NCI-H446 treated with DMSO at 0.1 percent for 48 hours (cell line): ENCODE measurements around the gene UNC13C.

ENCODE experiments used
- DNase-seq: peaks from one replicate; lab custom pipeline; 2025; lab: John Stamatoyannopoulos, UW

Gene UNC13C

GRCh38 chr15:54481819-54482218 lies 503.6 kb downstream of the UNC13C start:
- no peak for DNase-seq

- no peak for DNase-seq
Observed at GRCh38 chr15:54482251-54482650, 504.0 kb downstream of the UNC13C start.

GRCh38 chr15:54500330-54500729 lies 522.1 kb downstream of the UNC13C start:
- DNase-seq: no peak

GRCh38 chr15:54502416-54503075 lies 524.3 kb downstream of the UNC13C start:
- DNase-seq: no peak

- DNase-seq: no peak
Observed at GRCh38 chr15:54504695-54505094, 526.5 kb downstream of the UNC13C start.

DNA sequence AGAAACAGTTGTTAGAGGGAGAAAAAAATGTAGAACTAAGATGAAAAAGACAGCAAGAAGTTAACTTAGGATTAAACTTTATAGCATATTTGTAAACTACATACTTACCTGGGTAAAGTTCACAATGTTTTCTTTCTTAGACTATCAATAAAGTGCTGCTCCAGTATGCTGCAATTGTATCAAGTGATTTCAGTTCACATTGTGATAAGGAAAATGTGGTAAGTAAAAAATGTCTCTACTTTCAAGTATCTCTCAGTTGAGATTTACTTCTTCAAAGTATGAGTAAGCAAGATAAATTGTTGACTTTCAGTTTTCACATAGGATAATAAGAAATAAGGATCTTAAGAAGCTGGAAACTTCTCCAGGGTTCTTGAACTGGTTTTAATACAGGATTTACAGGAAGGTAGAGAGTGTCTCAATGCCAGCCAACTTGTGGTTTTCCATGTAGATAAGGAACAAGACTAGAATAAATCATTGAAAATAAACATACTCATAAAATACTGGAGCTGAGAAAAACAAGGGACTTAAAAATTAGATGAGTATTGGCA lies 528.8 kb downstream of the UNC13C start:
- no peak for DNase-seq

DNA sequence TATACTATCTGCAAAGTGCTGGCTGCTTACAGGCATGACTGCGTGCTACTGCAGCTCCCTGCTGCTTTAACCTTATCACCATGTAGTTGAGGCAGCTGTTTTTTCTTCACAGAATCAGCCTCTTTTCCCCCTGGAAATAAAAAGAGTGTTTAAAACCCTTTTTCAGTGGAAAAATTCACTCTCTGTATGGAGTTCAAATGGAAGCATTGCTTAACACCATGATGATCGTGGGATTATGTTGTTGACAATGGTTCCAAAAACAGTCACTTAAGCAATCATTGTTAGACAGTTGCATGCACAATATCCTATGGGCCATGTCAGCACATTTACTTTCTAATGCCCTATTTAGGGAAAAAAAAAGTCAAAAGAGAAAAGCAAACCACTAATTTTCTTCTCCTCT lies 536.4 kb downstream of the UNC13C start:
- no peak for DNase-seq

DNA sequence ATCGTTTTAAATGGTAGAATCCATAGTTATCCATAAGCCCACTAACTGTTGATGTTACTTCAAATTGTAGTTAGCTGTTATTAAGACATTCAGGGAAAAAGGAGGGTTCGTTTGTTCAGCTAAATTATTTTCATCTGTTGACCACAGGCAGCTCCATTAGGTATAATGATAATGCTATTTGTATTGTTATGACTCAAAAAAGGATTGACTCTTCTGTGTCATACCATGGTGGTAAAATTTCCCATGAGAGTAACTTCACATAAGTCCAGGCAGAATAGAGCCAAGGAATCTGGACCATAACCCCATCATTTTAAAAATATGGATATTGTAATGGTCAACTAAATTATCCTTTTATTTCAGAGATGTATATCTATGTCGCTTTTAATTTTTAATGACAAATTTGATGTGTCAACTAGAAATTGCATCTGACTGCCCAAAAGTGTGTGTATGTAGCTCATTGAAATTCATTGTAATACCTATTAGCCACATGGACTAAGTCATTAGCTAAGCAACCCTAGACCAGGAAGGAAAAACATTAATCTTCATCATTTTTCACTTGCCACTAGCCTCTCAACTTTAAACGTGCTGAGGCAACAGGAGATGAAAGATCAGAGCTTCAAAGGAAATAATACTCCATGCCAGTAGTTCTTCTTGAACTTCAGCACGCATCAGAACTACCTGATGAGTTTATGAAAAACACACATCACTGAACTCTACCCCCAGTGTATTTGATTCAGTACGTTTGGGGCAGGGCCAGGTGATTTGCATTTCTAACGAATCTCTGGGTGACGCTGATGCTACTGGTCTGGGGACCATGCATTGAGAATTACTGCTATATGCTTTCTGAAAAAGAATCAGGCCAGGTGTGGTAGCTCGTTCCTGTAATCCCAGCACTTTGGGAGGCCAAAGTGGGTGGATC lies 537.7 kb downstream of the UNC13C start:
- no peak for DNase-seq

DNA sequence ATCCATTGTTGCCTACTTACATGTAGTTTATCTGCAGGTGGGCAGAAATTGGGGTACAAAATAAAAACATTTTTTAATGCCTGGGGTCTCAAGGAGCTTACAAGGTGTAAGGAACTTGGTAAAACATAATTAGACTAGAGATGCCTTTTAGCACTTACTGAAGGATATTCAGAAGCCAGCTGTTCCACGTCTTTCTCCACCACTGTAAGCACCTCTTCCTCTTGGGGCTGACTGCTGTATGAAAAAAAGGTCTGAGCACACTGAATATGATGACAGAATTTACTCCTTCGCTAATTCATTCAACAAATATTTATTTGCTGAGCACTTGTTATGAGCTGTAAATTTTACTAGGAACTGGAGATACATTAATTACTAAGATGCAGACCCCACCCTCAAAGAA lies 539.1 kb downstream of the UNC13C start:
- DNase-seq: no peak

- no peak for DNase-seq
Observed at GRCh38 chr15:54518156-54518882, 540.1 kb downstream of the UNC13C start.

DNA sequence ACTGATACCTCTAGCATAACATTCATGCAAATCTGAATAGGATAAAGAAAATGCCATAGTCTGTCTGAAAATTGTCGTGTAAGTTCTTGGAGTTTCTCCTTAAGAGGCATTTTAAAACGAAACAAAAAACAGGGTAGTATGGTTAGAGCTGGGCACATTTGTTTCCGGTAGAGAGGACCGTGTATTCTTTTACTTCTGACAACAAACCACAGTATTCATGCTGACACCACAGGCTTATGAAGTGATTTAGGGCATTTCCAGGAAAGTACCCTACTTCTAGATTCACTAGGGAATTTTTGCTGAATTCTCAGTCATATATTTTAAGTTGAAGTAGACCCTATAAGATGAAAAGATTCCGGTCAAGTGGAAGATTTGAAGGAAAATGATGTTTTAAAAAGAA lies 541.3 kb downstream of the UNC13C start:
- no peak for DNase-seq

DNA sequence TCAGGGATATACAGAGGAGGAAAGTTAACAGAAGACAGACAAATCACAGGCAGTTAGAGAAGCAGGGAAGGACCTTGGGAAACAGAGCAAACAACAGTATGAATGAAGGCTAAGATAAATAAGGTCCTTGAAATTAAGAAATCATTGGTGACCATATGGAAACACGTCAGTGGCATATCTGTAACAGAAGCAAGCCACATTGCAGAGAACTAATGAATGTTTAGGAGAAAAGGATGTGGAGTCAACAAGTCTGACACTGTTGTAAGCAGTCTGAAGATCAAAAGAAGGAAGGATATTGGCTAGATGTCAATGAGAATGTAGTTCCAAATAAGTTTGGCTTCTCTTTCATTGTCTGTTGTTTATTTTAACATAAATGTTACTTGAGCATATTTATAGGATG lies 542.4 kb downstream of the UNC13C start:
- no peak for DNase-seq

- no peak for DNase-seq
Observed at GRCh38 chr15:54521206-54521605, 543.0 kb downstream of the UNC13C start.

DNA sequence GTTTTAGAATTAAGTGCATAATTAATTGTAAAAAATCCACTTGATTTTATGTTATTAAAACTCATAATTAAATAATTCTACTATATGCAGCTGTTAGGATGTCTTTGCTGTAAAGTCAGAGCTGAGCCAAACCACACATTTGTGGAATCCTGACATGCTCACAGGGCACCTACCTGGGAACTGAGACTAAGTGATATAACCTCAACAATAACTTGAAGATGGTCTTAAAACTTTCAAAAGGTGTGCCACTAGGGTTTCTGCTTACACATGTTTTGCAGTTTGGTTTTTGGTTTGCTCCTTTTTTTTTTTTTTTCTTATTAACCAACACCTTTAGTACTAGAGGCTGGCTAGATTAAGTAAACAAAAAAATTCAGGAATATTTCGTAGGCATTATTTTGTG lies 549.8 kb downstream of the UNC13C start:
- DNase-seq: no peak

DNA sequence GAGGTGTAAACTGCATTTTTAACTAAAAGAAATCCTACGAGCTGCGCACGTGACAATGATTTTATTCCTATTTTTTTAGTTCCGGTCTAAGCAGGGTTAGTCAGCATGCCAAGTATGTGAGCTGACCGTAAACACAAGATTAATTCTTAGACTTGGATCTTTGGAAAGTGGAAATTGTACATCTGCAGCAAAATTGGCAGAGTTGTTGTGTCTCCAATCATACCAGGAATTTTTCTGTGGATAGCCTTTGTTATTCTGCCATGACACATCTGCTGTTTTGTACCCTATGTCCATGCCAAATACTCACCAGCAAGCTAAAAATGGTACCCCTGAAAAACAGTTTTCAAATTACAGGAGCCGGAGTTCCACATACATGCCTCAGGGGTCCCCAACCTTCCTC lies 562.5 kb downstream of the UNC13C start:
- no peak for DNase-seq

- DNase-seq: no peak
Observed at GRCh38 chr15:54547491-54547890, 569.2 kb downstream of the UNC13C start.

DNA sequence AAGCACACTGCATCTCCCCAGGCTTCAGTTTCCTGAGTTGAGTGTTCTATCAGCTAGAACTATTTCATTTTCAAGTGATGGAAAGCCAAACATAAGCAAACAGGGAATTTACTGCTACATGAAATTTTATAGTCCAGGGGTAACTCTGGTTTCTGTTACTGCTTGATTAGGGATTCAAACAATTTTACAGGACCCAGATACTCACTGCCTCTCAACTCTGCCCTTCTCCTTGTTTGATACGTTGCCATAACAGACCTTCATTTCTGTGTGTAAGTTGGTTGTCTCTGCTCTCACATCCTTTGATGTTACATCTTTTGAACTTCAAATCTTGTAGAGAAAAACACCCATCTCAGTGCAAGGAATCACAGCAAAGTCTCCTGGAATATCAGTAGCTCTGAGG lies 572.7 kb downstream of the UNC13C start:
- no peak for DNase-seq

DNA sequence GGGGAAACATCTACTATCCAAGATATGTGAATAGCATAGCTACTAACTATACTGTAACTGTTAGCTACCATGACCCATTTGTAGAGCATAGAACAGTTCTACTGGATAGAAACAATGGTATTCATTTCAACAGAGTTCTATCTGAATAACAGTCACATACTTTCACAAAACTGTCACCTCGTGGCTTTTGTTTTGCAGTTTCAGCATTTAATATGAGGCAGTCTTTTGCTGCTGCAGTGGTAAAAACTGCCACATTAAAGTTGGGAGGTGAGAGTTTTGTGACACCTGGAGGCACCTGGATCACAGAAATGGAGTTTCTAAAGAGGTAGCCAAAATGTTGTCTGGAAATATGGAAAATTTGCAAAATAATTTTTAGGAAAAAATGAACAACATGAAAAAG lies 578.0 kb downstream of the UNC13C start:
- DNase-seq: no peak

- no peak for DNase-seq
Observed at GRCh38 chr15:54559405-54560069, 581.3 kb downstream of the UNC13C start.

- DNase-seq: no peak
Observed at GRCh38 chr15:54560417-54560816, 582.2 kb downstream of the UNC13C start.

DNA sequence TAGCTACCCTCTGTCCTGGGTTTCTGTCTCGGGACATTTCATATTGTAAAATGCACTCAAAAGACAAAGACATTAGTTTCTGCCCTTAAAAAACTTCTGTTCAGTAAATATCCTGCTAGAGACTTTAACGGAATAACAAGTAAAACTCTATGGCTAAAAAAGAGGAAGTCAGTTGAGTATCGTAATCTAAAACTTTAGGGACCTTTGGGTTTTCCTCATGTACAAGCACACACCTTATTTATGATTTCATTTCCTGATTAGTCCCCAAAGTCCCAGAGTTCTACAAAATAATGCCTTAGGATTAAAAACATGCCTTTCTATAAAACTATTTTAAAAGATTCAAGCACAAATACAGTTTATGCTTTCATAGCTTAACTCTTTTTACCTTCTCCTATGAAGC lies 585.9 kb downstream of the UNC13C start:
- DNase-seq: no peak

DNA sequence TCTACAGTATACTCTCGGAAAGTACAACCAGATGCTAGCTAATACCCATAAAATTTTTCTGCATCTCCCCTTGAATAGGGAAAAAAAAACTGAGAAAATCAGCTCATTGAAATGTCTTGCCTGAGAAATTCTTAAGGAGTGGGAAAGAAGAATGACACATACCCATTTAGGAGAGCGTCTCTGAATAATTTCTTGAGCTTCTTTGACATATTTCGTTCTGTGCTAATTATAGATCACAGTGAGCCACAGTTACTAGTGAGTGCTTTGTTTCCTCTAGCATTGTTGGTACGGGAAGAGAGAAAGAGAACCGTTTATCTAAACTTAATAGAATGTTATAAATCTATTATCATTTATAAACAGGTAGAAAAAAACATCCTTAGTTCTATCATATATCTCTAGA lies 588.4 kb downstream of the UNC13C start:
- no peak for DNase-seq
